ENCODE data around the gene BTBD9. TPM values are rescaled to one million over a fixed set of nuclear protein-coding genes. Genes with fewer than 3 reads are reported as not detected.

BTBD9 gene
- total RNA-seq, 1 donor from 2014 or later: 9.9 TPM

DNA sequence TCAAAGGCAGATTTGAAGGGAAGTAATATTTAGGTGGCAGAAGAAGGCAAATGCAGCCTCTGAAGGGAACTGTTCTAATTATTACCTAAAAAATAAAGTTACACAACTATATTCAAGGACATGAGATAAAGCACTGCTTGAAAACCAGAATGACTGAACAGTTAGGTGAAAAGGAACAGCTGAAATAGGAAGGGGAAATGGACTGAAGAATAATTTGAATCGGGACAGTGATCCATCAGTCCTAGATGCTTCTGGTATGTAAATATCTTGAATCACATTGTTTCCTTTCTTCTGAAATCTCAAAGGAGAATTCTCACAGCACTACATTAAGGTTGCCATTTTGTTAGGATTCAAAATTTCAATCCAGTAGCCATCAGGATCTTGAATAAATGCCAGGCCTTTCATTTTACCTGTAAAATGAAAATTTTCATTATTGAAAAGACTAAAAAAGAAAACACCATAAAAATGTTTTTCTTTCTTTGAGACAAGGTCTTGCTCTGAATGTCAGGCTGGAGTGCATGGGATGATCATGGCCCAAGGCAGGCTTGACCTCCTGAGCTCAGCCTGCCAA is 37.3 kb upstream of the BTBD9 start:
- intact Hi-C loops (cut with DNase I): no loop called here
- Histone ChIP-seq H3K27ac (no peak overlapping the region), H3K27me3 (no peaks in the 10 kb centered on the region), H3K4me1 (no peaks in the 10 kb centered on the region), H3K4me3 (no peak overlapping the region), H3K36me3 (peaks cover 28 to 37% of the 10 kb centered on the region in 2 donors), H3K9me3 (no peaks in the 10 kb centered on the region)
- no peak for DNase-seq (ENCODE audit: low spot score in 2 of 2)
- TF ChIP-seq, protein P1, sequence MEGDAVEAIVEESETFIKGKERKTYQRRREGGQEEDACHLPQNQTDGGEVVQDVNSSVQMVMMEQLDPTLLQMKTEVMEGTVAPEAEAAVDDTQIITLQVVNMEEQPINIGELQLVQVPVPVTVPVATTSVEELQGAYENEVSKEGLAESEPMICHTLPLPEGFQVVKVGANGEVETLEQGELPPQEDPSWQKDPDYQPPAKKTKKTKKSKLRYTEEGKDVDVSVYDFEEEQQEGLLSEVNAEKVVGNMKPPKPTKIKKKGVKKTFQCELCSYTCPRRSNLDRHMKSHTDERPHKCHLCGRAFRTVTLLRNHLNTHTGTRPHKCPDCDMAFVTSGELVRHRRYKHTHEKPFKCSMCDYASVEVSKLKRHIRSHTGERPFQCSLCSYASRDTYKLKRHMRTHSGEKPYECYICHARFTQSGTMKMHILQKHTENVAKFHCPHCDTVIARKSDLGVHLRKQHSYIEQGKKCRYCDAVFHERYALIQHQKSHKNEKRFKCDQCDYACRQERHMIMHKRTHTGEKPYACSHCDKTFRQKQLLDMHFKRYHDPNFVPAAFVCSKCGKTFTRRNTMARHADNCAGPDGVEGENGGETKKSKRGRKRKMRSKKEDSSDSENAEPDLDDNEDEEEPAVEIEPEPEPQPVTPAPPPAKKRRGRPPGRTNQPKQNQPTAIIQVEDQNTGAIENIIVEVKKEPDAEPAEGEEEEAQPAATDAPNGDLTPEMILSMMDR (IDR thresholded peaks at IDR 0.05): no peak

DNA sequence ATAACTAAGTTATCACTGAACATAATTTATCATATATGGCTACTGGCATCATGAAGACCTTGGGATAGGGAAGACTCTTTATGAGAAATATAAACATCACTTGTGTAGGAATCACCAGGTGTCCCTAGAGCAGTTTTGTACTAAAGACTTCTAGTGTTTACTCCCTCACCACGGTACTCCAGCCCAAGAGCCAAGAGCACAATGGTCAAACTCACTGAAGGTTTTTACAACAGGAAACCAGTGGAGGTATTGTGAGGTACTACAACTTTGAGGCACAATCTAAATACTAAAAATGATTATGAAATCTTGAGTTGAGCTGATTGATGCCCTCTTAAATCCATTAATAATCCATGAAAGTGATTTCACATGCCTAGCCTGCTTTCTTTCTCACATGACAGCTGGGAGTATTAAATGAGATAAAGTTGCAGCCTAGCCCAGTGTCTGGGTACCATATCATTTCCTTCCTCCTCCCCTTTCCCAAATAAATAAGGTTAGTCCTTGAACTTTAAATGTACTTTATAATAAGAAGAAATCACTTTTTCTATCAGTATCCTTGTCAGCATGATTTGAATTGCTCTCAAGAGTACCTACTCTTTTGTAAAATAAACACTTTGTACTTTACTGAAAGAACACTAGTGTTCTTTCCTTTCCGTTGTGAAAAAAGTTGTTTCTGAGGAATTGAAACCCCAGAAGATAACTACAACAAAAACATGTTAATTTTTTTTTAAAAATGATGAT is 36.7 kb upstream of the BTBD9 start:
- no peak overlapping the region for H3K4me3 ChIP-seq
- H3K9me3 ChIP-seq: no peaks in the 10 kb centered on the region
- H3K4me1 ChIP-seq: no peaks in the 10 kb centered on the region
- H3K36me3 ChIP-seq: peaks cover 28 to 31% of the 10 kb centered on the region in 2 donors
- no peak for DNase-seq (ENCODE audit: low spot score in 2 of 2)
- TF ChIP-seq, protein P1 (IDR thresholded peaks at IDR 0.05): no peak
- no peak overlapping the region for H3K27ac ChIP-seq
- intact Hi-C loops (cut with DNase I): no loop called here
- no peaks in the 10 kb centered on the region for H3K27me3 ChIP-seq

GRCh38 chr6:38673397-38674165 is 33.9 kb upstream of the BTBD9 start:
- intact Hi-C loops (cut with DNase I): no loop called here
- TF ChIP-seq, protein P1 (IDR thresholded peaks at IDR 0.05): no peak
- H3K27me3 ChIP-seq: no peaks in the 10 kb centered on the region
- DNase-seq (ENCODE audit: low spot score in 2 of 2): no peak
- H3K4me3 ChIP-seq: no peak overlapping the region
- no peak overlapping the region for H3K27ac ChIP-seq
- H3K36me3 ChIP-seq: peaks cover 17 to 23% of the 10 kb centered on the region in 2 donors
- no peaks in the 10 kb centered on the region for H3K4me1 ChIP-seq
- no peaks in the 10 kb centered on the region for H3K9me3 ChIP-seq

DNA sequence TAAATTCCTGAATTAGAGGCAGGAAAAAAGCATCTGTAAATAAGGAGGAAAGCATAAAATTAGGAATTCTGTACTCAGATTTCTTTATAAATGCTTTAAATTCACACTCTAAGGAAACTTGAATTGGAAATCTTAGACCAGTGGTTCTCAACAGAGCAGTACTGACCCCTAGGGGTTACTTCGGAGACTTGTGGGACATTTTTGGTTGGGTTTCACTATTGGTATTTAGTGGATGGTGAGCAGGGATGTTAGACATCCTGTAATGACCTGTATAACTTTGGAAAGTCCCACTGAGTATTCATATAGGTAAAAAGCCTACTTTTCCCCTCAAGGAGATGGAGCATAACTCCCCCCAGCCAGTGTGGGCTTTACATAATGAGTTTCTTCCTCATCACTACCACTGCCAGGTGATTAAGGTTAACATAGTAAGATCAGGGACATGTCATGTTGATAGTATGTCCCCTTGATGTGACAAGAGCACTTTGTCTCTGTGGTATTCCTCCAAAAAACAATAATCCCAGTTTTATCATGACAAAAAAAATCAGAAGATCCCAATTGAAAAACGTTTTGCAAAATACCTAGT is 32.2 kb upstream of the BTBD9 start:
- Histone ChIP-seq H3K9me3 (no peaks in the 10 kb centered on the region), H3K4me3 (no peak overlapping the region), H3K36me3 (peaks cover 7 to 12% of the 10 kb centered on the region in 2 donors), H3K27ac (no peak overlapping the region), H3K4me1 (no peaks in the 10 kb centered on the region), H3K27me3 (no peaks in the 10 kb centered on the region)
- intact Hi-C loops (cut with DNase I): no loop called here
- TF ChIP-seq, protein P1 (IDR thresholded peaks at IDR 0.05): peak; percentile 29 to 60 (median 58)
- no peak for DNase-seq (ENCODE audit: low spot score in 2 of 2)

- DNase-seq (ENCODE audit: low spot score in 2 of 2): no peak
- Histone ChIP-seq H3K27ac (no peak overlapping the region), H3K27me3 (no peaks in the 10 kb centered on the region), H3K4me3 (no peak overlapping the region), H3K36me3 (peaks cover 0 to 2% of the 10 kb centered on the region in 2 donors), H3K9me3 (no peaks in the 10 kb centered on the region), H3K4me1 (no peaks in the 10 kb centered on the region)
- intact Hi-C loops (cut with DNase I): no loop called here
- TF ChIP-seq, protein P1 (IDR thresholded peaks at IDR 0.05): no peak
Observed at GRCh38 chr6:38658418-38659167, 18.9 kb upstream of the BTBD9 start.

Data from ascending aorta (tissue), 2 donors.